SK-N-SH (cell line): Measurements from ENCODE around the gene ANKMY2. TPM values are rescaled to one million over a fixed set of nuclear protein-coding genes. Genes with fewer than 3 reads are reported as not detected.

Experiments
- CTCF ChIA-PET: fragments of 300-600, 350-600 bp; formaldehyde crosslinking; extraction: SDS; loops from one replicate; lab custom pipeline; 2021; lab: Yijun Ruan, JAX
- POLR2A ChIA-PET: fragments of 350-600 bp; sonication (Branson Sonifier 250); formaldehyde crosslinking; extraction: SDS; loops from one replicate; lab custom pipeline; 2020; ENCODE audit warnings: antibody characterized with exemption, inconsistent platforms; lab: Yijun Ruan, JAX
- DNase-seq: peaks from one replicate; pipeline ENCODE4 v3.0.0; 2012
- H2AFZ ChIP-seq: fragments of 200-600 bp; sonication (generic); 2 replicates; pipeline ENCODE4 v1.8.1; 2016; ENCODE audit warnings: antibody characterized with exemption, mild to moderate bottlenecking, low read depth
- H3F3A ChIP-seq: fragments of 200-600 bp; sonication (generic); replicated peaks from 2 replicates; pipeline ENCODE3; 2016; ENCODE audit warnings: antibody characterized with exemption, mild to moderate bottlenecking; ENCODE audit not compliant: insufficient read depth
- H3K27ac ChIP-seq, 2 experiments: fragments of 200-500 bp in 1 of 2; fragments of 200-600 bp in 1 of 2; sonication (Bioruptor generic) in 1 of 2; sonication (generic), shearing (Covaris generic) in 1 of 2; 2 replicates each; pipeline versions ENCODE4 v1.5.1 to v1.6.1; 2014 to 2016; ENCODE audit warnings: low read depth in 2 of 2, inconsistent platforms in 1 of 2, low read length in 1 of 2, mild to moderate bottlenecking in 1 of 2, mixed read lengths in 1 of 2
- H3K27me3 ChIP-seq: fragments of 200-600 bp; sonication (generic), shearing (Covaris generic); 2 replicates; pipeline ENCODE4 v1.6.1; 2016; ENCODE audit warnings: mixed run types; ENCODE audit not compliant: insufficient read depth
- H3K36me3 ChIP-seq, 2 experiments: fragments of 200-500 bp in 1 of 2; fragments of 200-600 bp in 1 of 2; sonication (Bioruptor generic) in 1 of 2; sonication (generic) in 1 of 2; replicated peaks in 1 of 2; 2 replicates each; pipeline versions ENCODE3 to v1.5.1; 2014 to 2016; ENCODE audit warnings: low read length in 1 of 2, mild to moderate bottlenecking in 1 of 2; ENCODE audit not compliant: insufficient read depth in 2 of 2, control insufficient read depth in 1 of 2
- H3K4me1 ChIP-seq, 2 experiments: fragments of 200-500 bp in 1 of 2; fragments of 200-600 bp in 1 of 2; sonication (Bioruptor generic) in 1 of 2; sonication (generic), shearing (Covaris generic) in 1 of 2; 2 replicates each; pipeline versions ENCODE4 v1.5.1 to v1.6.1; 2014 to 2016; ENCODE audit warnings: low read depth in 1 of 2, low read length in 1 of 2, mixed run types in 1 of 2; ENCODE audit not compliant: insufficient read depth in 2 of 2, control insufficient read depth in 1 of 2
- H3K4me2 ChIP-seq: fragments of 200-600 bp; sonication (generic), shearing (Covaris generic); 2 replicates; pipeline ENCODE4 v1.6.1; 2017; ENCODE audit warnings: mixed run types
- H3K4me3 ChIP-seq, 2 experiments: fragments of 200-500 bp in 1 of 2; fragments of 200-600 bp in 1 of 2; sonication (Bioruptor generic) in 1 of 2; sonication (generic), shearing (Covaris generic) in 1 of 2; 2 replicates each; pipeline versions ENCODE4 v1.5.1 to v1.8.1; 2014 to 2016; ENCODE audit warnings: low read depth in 2 of 2, inconsistent platforms in 1 of 2, low read length in 1 of 2, mild to moderate bottlenecking in 1 of 2, mixed read lengths in 1 of 2, moderate library complexity in 1 of 2
- H3K79me2 ChIP-seq: fragments of 200-600 bp; sonication (generic); 2 replicates; pipeline ENCODE4 v1.8.1; 2017; ENCODE audit warnings: mild to moderate bottlenecking; ENCODE audit not compliant: insufficient read depth
- H3K9ac ChIP-seq: fragments of 200-600 bp; sonication (generic); 2 replicates; pipeline ENCODE4 v1.6.1; 2017; ENCODE audit warnings: mixed run types
- H3K9me2 ChIP-seq: fragments of 200-600 bp; sonication (generic); 2 replicates; pipeline ENCODE4 v1.6.1; 2017; ENCODE audit warnings: mixed run types
- H3K9me3 ChIP-seq: fragments of 200-600 bp; sonication (generic); 2 replicates; pipeline ENCODE4 v1.6.1; 2017; ENCODE audit warnings: mixed run types, mild to moderate bottlenecking, moderate library complexity
- H4K20me1 ChIP-seq: fragments of 200-600 bp; sonication (generic); 2 replicates; pipeline ENCODE4 v1.6.1; 2017; ENCODE audit warnings: mild to moderate bottlenecking, mixed run types; ENCODE audit not compliant: insufficient read depth
- ELF1 ChIP-seq: IDR thresholded peaks from 2 replicates; pipeline ENCODE4 v1.4.0; 2012
- EP300 ChIP-seq, 2 experiments: IDR thresholded peaks; 2 replicates each; pipeline versions ENCODE4 v1.4.0 to v1.6.1; 2012; ENCODE audit warnings: borderline replicate concordance in 1 of 2, low read depth in 1 of 2, low read length in 1 of 2
- FOXJ3 ChIP-seq: sonication (generic); formaldehyde crosslinking; IDR thresholded peaks from 2 replicates; pipeline ENCODE4 v1.5.1; 2020; ENCODE audit warnings: mild to moderate bottlenecking, missing genetic modification reagents
- GATA2 ChIP-seq: sonication (generic); formaldehyde crosslinking; IDR thresholded peaks from 2 replicates; pipeline ENCODE4 v1.5.0; 2020; ENCODE audit warnings: mild to moderate bottlenecking, missing genetic modification reagents
- MXI1 ChIP-seq: IDR thresholded peaks from 2 replicates; pipeline ENCODE4 v1.6.1; 2012; ENCODE audit warnings: mild to moderate bottlenecking, low read depth, low read length, improper control_type of control experiment
- NRF1 ChIP-seq: IDR thresholded peaks from 2 replicates; pipeline ENCODE4 v1.6.1; 2012; ENCODE audit warnings: low read depth, mild to moderate bottlenecking, low read length
- RCOR1 ChIP-seq: fragments of 150-350 bp; IDR thresholded peaks from 2 replicates; pipeline ENCODE4 v1.6.1; 2017; ENCODE audit warnings: antibody characterized with exemption, low read length
- RXRA ChIP-seq: IDR thresholded peaks from 2 replicates; pipeline ENCODE4 v1.4.0; 2012; ENCODE audit warnings: low read depth, mild to moderate bottlenecking, borderline replicate concordance
- TCF12 ChIP-seq: IDR thresholded peaks from 2 replicates; pipeline ENCODE4 v1.4.0; 2012
- TEAD4 ChIP-seq: IDR thresholded peaks from 2 replicates; pipeline ENCODE4 v1.4.0; 2012; ENCODE audit warnings: mild to moderate bottlenecking, borderline replicate concordance; ENCODE audit not compliant: insufficient read depth
- WGBS: methylation state at CpG from one replicate; pipeline ENCODE4 v1.1.6; 2017; ENCODE audit warnings: low lambda C conversion rate; 5-methylcytosine and 5-hydroxymethylcytosine counted together
- polyA plus RNA-seq, 3 experiments: library from polyadenylated mRNA; depleted of rRNA; stranded (reverse); fragments of >200 nt; gene quantifications; 2 replicates each; pipeline ENCODE4 v1.2.3, GENCODE V29; 2012
- TF ChIP-seq, protein P1 (sequence below): fragments of 200-600 bp; sonication (generic); IDR thresholded peaks from 2 replicates; pipeline ENCODE4 v1.6.1; 2017; ENCODE audit warnings: antibody characterized with exemption, mild to moderate bottlenecking, moderate library complexity
- TF ChIP-seq, protein P2 (sequence below): IDR thresholded peaks from 2 replicates; pipeline ENCODE4 v1.6.1; 2012; ENCODE audit warnings: mild to moderate bottlenecking, low read depth, low read length, moderate library complexity
- TF ChIP-seq, protein P3 (sequence below): fragments of 150-350 bp; IDR thresholded peaks from 2 replicates; pipeline ENCODE4 v1.6.1; 2017; ENCODE audit warnings: antibody characterized with exemption, low read length, low read depth, borderline replicate concordance

Gene ANKMY2
- polyA plus RNA-seq, 1 of the 3 experiments (the other 2 are of a cell fraction) = 15.8 TPM

DNA sequence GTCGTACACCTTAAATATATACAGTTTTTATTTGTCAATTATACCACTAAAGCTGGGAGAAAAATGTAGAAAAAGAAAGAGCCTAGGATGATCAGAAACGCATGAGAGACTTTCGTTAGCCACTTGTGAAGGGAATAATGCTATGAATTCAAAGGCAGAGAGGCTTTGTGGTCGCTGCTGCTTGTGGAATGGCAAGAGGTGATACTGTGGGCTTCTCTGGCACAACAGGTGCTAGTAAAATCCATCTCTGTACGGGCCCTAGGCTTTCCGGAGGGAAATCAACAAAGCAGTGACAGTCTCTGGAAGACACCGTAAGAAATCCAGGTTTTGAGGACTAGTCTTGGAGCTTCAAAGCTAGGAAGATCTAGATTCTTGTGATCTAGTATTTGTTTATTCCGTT lies 66.3 kb downstream of the ANKMY2 start:
- Histone ChIP-seq H3K4me2 (no peak overlapping the region), H2AFZ (peak overlapping the region; percentile 21; the same call in 1 of the 2 replicates), H3F3A (no peaks in the 10 kb centered on the region), H3K79me2 (no peaks in the 10 kb centered on the region), H3K9ac (no peak overlapping the region), H3K9me2 (no peaks in the 10 kb centered on the region), H3K27ac (no peak overlapping the region), H3K36me3 (no peaks in the 10 kb centered on the region), H3K27me3 (no peaks in the 10 kb centered on the region; the same call in 1 of the 2 replicates), H4K20me1 (no peaks in the 10 kb centered on the region), H3K4me3 (no peak overlapping the region), H3K9me3 (no peaks in the 10 kb centered on the region), H3K4me1 (peaks cover 0 to 8% of the 10 kb centered on the region in 2 experiments; a peak in 2 of 4 replicates)
- ChIA-PET POLR2A (no interaction called here), CTCF (interaction anchor here (0.6 to 1.3 kb wide), 2 partner anchors 115 to 442 kb away, joined by 3 read pairs; no protein-coding TSS in a partner anchor)
- TF ChIP-seq RXRA = no peak
- TF ChIP-seq TCF12 = no peak
- TF ChIP-seq ELF1 = no peak
- TF ChIP-seq RCOR1 = no peak
- TF ChIP-seq GATA2 (CRISPR knock-in tag) = no peak
- no peak for TF ChIP-seq FOXJ3 (CRISPR knock-in tag)
- no peak for TF ChIP-seq MXI1
- no peak for TF ChIP-seq TEAD4
- no peak for TF ChIP-seq NRF1
- TF ChIP-seq, protein P1, sequence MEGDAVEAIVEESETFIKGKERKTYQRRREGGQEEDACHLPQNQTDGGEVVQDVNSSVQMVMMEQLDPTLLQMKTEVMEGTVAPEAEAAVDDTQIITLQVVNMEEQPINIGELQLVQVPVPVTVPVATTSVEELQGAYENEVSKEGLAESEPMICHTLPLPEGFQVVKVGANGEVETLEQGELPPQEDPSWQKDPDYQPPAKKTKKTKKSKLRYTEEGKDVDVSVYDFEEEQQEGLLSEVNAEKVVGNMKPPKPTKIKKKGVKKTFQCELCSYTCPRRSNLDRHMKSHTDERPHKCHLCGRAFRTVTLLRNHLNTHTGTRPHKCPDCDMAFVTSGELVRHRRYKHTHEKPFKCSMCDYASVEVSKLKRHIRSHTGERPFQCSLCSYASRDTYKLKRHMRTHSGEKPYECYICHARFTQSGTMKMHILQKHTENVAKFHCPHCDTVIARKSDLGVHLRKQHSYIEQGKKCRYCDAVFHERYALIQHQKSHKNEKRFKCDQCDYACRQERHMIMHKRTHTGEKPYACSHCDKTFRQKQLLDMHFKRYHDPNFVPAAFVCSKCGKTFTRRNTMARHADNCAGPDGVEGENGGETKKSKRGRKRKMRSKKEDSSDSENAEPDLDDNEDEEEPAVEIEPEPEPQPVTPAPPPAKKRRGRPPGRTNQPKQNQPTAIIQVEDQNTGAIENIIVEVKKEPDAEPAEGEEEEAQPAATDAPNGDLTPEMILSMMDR = no peak
- TF ChIP-seq EP300 (IDR thresholded peaks at IDR 0.05; ENCODE audit: borderline replicate concordance in 1 of 2, low read depth in 1 of 2, low read length in 1 of 2) = no peak
- TF ChIP-seq, protein P2, sequence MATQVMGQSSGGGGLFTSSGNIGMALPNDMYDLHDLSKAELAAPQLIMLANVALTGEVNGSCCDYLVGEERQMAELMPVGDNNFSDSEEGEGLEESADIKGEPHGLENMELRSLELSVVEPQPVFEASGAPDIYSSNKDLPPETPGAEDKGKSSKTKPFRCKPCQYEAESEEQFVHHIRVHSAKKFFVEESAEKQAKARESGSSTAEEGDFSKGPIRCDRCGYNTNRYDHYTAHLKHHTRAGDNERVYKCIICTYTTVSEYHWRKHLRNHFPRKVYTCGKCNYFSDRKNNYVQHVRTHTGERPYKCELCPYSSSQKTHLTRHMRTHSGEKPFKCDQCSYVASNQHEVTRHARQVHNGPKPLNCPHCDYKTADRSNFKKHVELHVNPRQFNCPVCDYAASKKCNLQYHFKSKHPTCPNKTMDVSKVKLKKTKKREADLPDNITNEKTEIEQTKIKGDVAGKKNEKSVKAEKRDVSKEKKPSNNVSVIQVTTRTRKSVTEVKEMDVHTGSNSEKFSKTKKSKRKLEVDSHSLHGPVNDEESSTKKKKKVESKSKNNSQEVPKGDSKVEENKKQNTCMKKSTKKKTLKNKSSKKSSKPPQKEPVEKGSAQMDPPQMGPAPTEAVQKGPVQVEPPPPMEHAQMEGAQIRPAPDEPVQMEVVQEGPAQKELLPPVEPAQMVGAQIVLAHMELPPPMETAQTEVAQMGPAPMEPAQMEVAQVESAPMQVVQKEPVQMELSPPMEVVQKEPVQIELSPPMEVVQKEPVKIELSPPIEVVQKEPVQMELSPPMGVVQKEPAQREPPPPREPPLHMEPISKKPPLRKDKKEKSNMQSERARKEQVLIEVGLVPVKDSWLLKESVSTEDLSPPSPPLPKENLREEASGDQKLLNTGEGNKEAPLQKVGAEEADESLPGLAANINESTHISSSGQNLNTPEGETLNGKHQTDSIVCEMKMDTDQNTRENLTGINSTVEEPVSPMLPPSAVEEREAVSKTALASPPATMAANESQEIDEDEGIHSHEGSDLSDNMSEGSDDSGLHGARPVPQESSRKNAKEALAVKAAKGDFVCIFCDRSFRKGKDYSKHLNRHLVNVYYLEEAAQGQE = no peak
- TF ChIP-seq, protein P3, sequence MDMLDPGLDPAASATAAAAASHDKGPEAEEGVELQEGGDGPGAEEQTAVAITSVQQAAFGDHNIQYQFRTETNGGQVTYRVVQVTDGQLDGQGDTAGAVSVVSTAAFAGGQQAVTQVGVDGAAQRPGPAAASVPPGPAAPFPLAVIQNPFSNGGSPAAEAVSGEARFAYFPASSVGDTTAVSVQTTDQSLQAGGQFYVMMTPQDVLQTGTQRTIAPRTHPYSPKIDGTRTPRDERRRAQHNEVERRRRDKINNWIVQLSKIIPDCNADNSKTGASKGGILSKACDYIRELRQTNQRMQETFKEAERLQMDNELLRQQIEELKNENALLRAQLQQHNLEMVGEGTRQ = no peak
- no peak for DNase-seq
- 51% methylated on average over 8 of the region's 8 CpGs for WGBS
